ENCODE results near the gene NFE2L3. TPM values are rescaled to one million over a fixed set of nuclear protein-coding genes. Genes with fewer than 3 reads are reported as not detected.
"Not testable (repeated sequence)": the region's sequence is repeated elsewhere in the genome, so short reads cannot be mapped to it uniquely, and the experiment has no call there.

Gene NFE2L3
- total RNA-seq, 1 donor = 1.4 TPM

GRCh38 chr7:26159243-26159642 lies 7.2 kb downstream of the NFE2L3 start:
- Histone ChIP-seq H3K27ac (ENCODE audit: low read depth, low read length) (no peak overlapping the region), H3K36me3 (ENCODE audit: insufficient read depth, low read length) (no peaks in the 10 kb centered on the region), H3K4me1 (ENCODE audit: insufficient read depth, low read length) (peaks cover 17% of the 10 kb centered on the region), H3K4me2 (ENCODE audit: insufficient read depth, low read length) (no peak overlapping the region), H3K27me3 (ENCODE audit: insufficient read depth, low read length) (no peaks in the 10 kb centered on the region), H2AFZ (ENCODE audit: low read length) (no peak overlapping the region), H3K9me3 (ENCODE audit: low read depth, low read length) (no peaks in the 10 kb centered on the region), H3K4me3 (ENCODE audit: insufficient read depth, low read length) (no peak overlapping the region), H3K79me2 (ENCODE audit: insufficient read depth, low read length) (no peaks in the 10 kb centered on the region), H4K20me1 (ENCODE audit: insufficient read depth, low read length) (no peaks in the 10 kb centered on the region)
- TF ChIP-seq, protein P1, sequence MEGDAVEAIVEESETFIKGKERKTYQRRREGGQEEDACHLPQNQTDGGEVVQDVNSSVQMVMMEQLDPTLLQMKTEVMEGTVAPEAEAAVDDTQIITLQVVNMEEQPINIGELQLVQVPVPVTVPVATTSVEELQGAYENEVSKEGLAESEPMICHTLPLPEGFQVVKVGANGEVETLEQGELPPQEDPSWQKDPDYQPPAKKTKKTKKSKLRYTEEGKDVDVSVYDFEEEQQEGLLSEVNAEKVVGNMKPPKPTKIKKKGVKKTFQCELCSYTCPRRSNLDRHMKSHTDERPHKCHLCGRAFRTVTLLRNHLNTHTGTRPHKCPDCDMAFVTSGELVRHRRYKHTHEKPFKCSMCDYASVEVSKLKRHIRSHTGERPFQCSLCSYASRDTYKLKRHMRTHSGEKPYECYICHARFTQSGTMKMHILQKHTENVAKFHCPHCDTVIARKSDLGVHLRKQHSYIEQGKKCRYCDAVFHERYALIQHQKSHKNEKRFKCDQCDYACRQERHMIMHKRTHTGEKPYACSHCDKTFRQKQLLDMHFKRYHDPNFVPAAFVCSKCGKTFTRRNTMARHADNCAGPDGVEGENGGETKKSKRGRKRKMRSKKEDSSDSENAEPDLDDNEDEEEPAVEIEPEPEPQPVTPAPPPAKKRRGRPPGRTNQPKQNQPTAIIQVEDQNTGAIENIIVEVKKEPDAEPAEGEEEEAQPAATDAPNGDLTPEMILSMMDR (IDR thresholded peaks at IDR 0.05; ENCODE audit: extremely low read depth, low read depth, low read length) = no peak
- no peak for DNase-seq (ENCODE audit: insufficient read length, low spot score, missing footprints)

DNA sequence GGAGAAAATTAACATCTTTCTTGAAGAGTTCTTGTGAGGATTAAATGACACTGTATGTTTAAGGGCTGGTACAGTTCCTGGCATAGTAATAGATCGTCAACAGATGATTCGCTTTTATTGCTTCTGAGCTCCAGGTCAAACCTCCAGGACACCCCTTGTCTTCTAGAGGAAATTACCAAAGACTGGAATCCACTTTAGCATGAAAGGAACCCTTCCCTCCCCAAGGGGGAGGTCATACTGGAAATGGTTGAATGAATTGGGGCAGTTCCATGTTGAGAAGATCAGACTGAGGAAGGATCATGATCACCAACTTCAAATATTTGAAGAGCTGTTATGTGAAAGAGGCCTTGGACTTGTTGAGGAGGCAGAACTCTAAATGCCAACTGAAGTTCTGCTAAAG lies 8.9 kb downstream of the NFE2L3 start:
- Histone ChIP-seq H3K4me3 (ENCODE audit: insufficient read depth, low read length) (no peak overlapping the region), H3K27ac (ENCODE audit: low read depth, low read length) (no peak overlapping the region), H3K27me3 (ENCODE audit: insufficient read depth, low read length) (no peaks in the 10 kb centered on the region), H3K4me2 (ENCODE audit: insufficient read depth, low read length) (no peak overlapping the region), H3K9me3 (ENCODE audit: low read depth, low read length) (no peaks in the 10 kb centered on the region), H3K36me3 (ENCODE audit: insufficient read depth, low read length) (no peaks in the 10 kb centered on the region), H3K4me1 (ENCODE audit: insufficient read depth, low read length) (peaks cover 10% of the 10 kb centered on the region), H3K79me2 (ENCODE audit: insufficient read depth, low read length) (no peaks in the 10 kb centered on the region), H2AFZ (ENCODE audit: low read length) (no peak overlapping the region), H4K20me1 (ENCODE audit: insufficient read depth, low read length) (no peaks in the 10 kb centered on the region)
- TF ChIP-seq, protein P1 (IDR thresholded peaks at IDR 0.05; ENCODE audit: extremely low read depth, low read depth, low read length) = no peak
- DNase-seq (ENCODE audit: insufficient read length, low spot score, missing footprints) = no peak

GRCh38 chr7:26162431-26162830 lies 10.4 kb downstream of the NFE2L3 start:
- Histone ChIP-seq H3K27me3 (ENCODE audit: insufficient read depth, low read length) (no peaks in the 10 kb centered on the region), H2AFZ (ENCODE audit: low read length) (no peak overlapping the region), H3K9me3 (ENCODE audit: low read depth, low read length) (no peaks in the 10 kb centered on the region), H3K4me1 (ENCODE audit: insufficient read depth, low read length) (no peaks in the 10 kb centered on the region), H3K4me3 (ENCODE audit: insufficient read depth, low read length) (no peak overlapping the region), H4K20me1 (ENCODE audit: insufficient read depth, low read length) (no peaks in the 10 kb centered on the region), H3K27ac (ENCODE audit: low read depth, low read length) (no peak overlapping the region), H3K79me2 (ENCODE audit: insufficient read depth, low read length) (no peaks in the 10 kb centered on the region), H3K36me3 (ENCODE audit: insufficient read depth, low read length) (no peaks in the 10 kb centered on the region), H3K4me2 (ENCODE audit: insufficient read depth, low read length) (no peak overlapping the region)
- DNase-seq (ENCODE audit: insufficient read length, low spot score, missing footprints) = no peak
- TF ChIP-seq, protein P1 (IDR thresholded peaks at IDR 0.05; ENCODE audit: extremely low read depth, low read depth, low read length) = no peak

GRCh38 chr7:26163804-26164203 lies 11.8 kb downstream of the NFE2L3 start:
- H3K27me3 ChIP-seq (ENCODE audit: insufficient read depth, low read length); H3K4me3 ChIP-seq (ENCODE audit: insufficient read depth, low read length); H3K27ac ChIP-seq (ENCODE audit: low read depth, low read length); H3K9me3 ChIP-seq (ENCODE audit: low read depth, low read length); H3K36me3 ChIP-seq (ENCODE audit: insufficient read depth, low read length); DNase-seq (ENCODE audit: insufficient read length, low spot score, missing footprints); H2AFZ ChIP-seq (ENCODE audit: low read length); H3K4me2 ChIP-seq (ENCODE audit: insufficient read depth, low read length); H4K20me1 ChIP-seq (ENCODE audit: insufficient read depth, low read length); H3K79me2 ChIP-seq (ENCODE audit: insufficient read depth, low read length); H3K4me1 ChIP-seq (ENCODE audit: insufficient read depth, low read length): not testable (repeated sequence)
